ENCODE measurements around the gene SLC25A25. TPM values are rescaled to one million over a fixed set of nuclear protein-coding genes. Genes with fewer than 3 reads are reported as not detected.
"Not testable (repeated sequence)": the region's sequence is repeated elsewhere in the genome, so short reads cannot be mapped to it uniquely, and the experiment has no call there.

SLC25A25 gene
- 11.3 and 11.9 TPM in 2 replicates for total RNA-seq

DNA sequence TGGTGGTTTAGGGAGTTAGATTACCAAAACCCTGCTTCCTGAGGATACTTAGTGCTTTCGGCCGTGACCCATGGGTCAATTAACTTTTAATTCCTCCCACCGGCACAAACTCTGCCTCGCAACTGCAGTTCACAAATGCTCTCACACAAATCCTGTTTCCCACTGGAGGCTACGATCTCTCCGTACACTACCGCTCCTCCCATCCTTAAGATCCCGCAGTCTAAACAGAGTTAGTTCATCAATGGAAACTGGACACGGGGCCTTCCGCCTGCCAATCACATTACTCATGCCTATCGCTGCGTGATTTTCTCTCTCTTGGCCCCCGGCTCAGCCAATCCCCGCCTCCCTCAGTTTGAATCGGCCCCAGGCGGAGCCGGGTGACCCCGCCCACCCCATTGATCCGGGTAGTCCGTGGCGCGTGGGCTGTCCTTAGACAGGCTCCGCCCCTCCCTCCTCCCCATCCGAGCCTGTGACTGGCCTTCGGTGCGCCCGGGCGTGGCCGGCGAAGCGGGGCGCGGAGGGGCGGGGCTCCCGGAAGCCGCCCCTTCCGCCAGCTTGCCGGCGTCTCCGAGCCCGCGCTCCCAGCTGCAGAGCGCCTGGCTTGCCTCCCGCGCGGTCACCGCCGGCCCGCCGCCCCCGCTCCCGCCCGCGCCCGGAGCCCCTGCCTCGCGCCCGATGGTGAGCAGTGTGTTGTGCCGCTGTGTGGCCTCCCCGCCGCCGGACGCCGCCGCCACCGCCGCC, at the start of gene SLC25A25:
Gene SLC25A25 (plus strand): TSS at position 588 of the 741 bp plus-strand sequence. CDS start 88 bp downstream, at position 676.
- intact Hi-C loops (cut with micrococcal nuclease) = loop anchor here (1.0 to 10.0 kb wide), 5 partner anchors 17 to 293 kb away; partner anchors contain the start of gene SH2D3C
- Mint-ChIP-seq H3K9me3 (no peaks in the 10 kb centered on the region), H3K36me3 (ENCODE audit: low read depth) (peaks cover 28% of the 10 kb centered on the region), H3K27me3 (ENCODE audit: low read depth) (no peaks in the 10 kb centered on the region), H3K4me1 (ENCODE audit: low read depth) (peaks cover 40% of the 10 kb centered on the region), H3K27ac (peak within 1 kb of the TSS; percentile 73), H3K4me3 (ENCODE audit: low read depth) (peak within 1 kb of the TSS; percentile 93)
- DNase-seq (ENCODE audit: low spot score) = peak; percentile 100

DNA sequence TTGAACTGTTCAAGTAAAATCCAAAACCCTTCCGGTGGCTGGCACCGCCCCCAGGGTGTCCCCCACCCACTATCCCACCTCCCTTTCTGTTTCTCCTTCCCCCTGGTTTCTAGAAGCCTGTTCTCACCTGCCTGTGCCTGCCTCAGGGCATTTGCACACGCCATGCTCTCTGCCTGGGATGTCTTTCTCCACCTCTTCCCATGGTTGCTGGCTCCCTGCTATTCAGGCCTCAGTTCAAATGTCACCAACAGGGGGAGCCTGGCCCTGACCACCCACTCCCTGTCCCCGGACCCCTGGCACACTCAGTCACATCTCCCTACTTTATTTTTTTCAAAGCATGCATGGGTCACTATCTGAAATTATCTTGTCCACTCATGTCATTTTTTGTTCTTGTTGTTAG, 47.3 kb upstream of the SLC25A25 start:
- Mint-ChIP-seq H3K27ac (no peak overlapping the region), H3K4me1 (ENCODE audit: low read depth) (peaks cover 47% of the 10 kb centered on the region), H3K9me3 (no peaks in the 10 kb centered on the region), H3K27me3 (ENCODE audit: low read depth) (no peaks in the 10 kb centered on the region), H3K36me3 (ENCODE audit: low read depth) (no peaks in the 10 kb centered on the region), H3K4me3 (ENCODE audit: low read depth) (no peak overlapping the region)
- DNase-seq (ENCODE audit: low spot score) = no peak
- intact Hi-C loops (cut with micrococcal nuclease) = no loop called here

DNA sequence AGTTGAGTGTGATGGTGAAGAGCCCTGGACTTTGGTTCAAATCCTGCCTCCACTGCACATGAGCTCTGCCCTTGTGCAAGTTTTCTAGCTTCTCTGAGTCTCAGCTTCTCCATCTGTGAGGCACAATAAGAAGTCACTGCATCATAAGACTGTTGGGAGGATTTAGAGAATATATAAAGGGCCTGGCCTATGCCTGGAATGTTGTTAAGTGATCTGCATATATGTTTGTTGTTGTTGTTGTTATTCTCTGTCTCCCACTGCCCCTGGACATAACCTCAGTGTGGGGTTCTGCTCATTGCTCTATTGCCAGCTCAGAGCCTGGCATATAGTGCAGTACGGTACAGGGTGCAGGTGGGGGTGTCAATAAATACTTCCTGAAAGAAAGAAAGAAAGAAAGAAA, 46.9 kb upstream of the SLC25A25 start:
- DNase-seq (ENCODE audit: low spot score) = no peak
- Mint-ChIP-seq H3K27ac (no peak overlapping the region), H3K27me3 (ENCODE audit: low read depth) (no peaks in the 10 kb centered on the region), H3K4me3 (ENCODE audit: low read depth) (no peak overlapping the region), H3K36me3 (ENCODE audit: low read depth) (no peaks in the 10 kb centered on the region), H3K9me3 (no peaks in the 10 kb centered on the region), H3K4me1 (ENCODE audit: low read depth) (peaks cover 51% of the 10 kb centered on the region)
- intact Hi-C loops (cut with micrococcal nuclease) = no loop called here

DNA sequence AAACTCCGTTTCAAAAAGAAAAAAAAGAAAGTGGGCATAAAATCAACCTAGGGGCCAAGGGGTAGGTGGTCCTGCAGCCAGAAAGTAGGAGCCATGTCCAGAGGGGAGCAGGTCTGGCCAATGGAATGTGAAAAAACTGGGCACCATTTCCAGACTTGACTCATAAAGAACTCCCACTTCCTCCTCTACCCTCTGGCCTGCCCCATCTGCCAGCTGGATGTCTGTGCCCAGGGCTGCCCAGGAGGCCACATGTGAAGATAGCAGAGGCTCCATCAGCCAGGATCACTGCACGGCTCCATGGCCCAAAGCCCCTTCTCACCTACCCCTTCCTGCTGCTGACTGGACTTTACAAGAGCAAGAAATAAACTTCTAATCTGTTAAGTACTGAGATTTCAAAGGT, 45.1 kb upstream of the SLC25A25 start:
- Mint-ChIP-seq H3K9me3 (no peaks in the 10 kb centered on the region), H3K27ac (no peak overlapping the region), H3K4me3 (ENCODE audit: low read depth) (no peak overlapping the region), H3K36me3 (ENCODE audit: low read depth) (no peaks in the 10 kb centered on the region), H3K27me3 (ENCODE audit: low read depth) (no peaks in the 10 kb centered on the region), H3K4me1 (ENCODE audit: low read depth) (peaks cover 66% of the 10 kb centered on the region)
- DNase-seq (ENCODE audit: low spot score) = no peak
- intact Hi-C loops (cut with micrococcal nuclease) = no loop called here

DNA sequence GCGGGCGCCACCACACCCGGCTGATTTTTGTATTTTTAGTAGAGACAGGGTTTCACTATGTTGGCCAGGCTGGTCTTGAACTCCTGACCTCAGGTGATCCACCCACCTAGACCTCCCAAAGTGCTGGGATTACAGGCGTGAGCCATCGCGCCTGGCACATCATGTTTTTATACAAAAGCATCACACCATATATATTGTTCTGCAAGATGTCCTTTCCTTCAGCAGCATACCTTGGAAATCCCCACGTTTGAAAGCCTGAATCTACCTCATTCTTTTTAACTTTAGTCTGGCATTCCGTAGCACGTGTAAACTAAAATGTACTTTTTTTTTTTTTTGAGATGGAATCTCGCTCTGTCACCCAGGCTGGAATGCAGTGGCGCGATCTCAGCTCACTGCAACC, 44.4 kb upstream of the SLC25A25 start:
- H3K9me3 Mint-ChIP-seq; H3K4me3 Mint-ChIP-seq (ENCODE audit: low read depth); intact Hi-C loops (cut with micrococcal nuclease); DNase-seq (ENCODE audit: low spot score); H3K36me3 Mint-ChIP-seq (ENCODE audit: low read depth); H3K27me3 Mint-ChIP-seq (ENCODE audit: low read depth): not testable (repeated sequence)
- Mint-ChIP-seq H3K27ac (peak overlapping the region; percentile 37), H3K4me1 (ENCODE audit: low read depth) (peaks cover 69% of the 10 kb centered on the region)

DNA sequence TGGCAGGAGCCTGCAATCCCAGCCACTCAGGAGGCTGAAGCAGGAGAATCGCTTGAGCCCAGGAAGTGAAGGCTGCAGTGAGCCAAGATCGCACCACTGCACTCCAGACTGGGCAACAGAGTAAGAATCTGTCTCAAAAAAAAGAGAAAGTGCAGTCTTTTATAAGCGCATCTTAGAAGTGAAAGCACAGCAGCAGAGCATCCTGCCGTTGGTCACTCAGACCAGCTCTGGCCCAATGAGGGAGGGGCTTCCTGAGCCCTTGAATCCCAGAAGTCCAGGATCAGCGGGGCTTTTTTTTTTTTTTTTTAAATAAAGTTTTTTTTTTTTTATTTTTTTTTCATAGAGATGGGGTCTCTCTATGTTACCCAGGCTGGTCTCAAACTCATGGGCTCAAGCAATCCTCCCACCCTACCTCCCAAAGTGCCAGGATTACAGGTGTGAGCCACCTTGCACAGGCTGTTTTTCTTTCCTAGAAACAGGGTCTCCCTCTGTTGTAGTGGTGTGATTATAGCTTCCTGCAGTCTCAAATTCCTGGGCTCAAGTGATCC, 43.2 kb upstream of the SLC25A25 start:
- Mint-ChIP-seq H3K27me3 (ENCODE audit: low read depth) (no peaks in the 10 kb centered on the region), H3K4me3 (ENCODE audit: low read depth) (no peak overlapping the region), H3K4me1 (ENCODE audit: low read depth) (peaks cover 75% of the 10 kb centered on the region), H3K27ac (no peak overlapping the region), H3K9me3 (no peaks in the 10 kb centered on the region), H3K36me3 (ENCODE audit: low read depth) (no peaks in the 10 kb centered on the region)
- intact Hi-C loops (cut with micrococcal nuclease) = no loop called here
- no peak for DNase-seq (ENCODE audit: low spot score)

DNA sequence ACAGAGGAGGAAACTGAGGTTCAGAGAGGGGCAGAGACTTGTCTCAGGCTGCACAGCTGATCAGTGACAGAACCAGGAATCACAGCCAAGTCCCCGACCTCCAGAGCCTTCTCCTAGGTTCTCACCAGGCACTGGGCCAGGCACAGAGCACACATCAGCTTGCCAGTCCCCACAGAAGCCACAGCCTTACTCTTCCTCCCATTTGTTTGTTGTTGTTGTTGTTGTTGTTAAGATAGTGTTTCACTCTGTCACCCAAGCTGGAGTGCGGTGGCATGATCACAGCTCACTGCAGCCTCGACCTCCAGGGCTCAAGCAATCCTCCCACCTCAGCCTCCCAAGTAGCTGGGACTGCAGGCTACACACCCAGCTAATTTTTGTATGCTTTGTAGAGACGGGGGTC, 42.3 kb upstream of the SLC25A25 start:
- intact Hi-C loops (cut with micrococcal nuclease) = loop anchor here (1.0 kb wide), 4 partner anchors 18 to 73 kb away; no protein-coding TSS in a partner anchor
- no peaks in the 10 kb centered on the region for H3K27me3 Mint-ChIP-seq (ENCODE audit: low read depth)
- H3K9me3 Mint-ChIP-seq = peaks cover 1% of the 10 kb centered on the region
- no peaks in the 10 kb centered on the region for H3K36me3 Mint-ChIP-seq (ENCODE audit: low read depth)
- H3K27ac Mint-ChIP-seq = peak overlapping the region; percentile 92
- DNase-seq (ENCODE audit: low spot score) = peak; percentile 22
- H3K4me3 Mint-ChIP-seq (ENCODE audit: low read depth) = peak overlapping the region; percentile 65
- peaks cover 79% of the 10 kb centered on the region for H3K4me1 Mint-ChIP-seq (ENCODE audit: low read depth)

DNA sequence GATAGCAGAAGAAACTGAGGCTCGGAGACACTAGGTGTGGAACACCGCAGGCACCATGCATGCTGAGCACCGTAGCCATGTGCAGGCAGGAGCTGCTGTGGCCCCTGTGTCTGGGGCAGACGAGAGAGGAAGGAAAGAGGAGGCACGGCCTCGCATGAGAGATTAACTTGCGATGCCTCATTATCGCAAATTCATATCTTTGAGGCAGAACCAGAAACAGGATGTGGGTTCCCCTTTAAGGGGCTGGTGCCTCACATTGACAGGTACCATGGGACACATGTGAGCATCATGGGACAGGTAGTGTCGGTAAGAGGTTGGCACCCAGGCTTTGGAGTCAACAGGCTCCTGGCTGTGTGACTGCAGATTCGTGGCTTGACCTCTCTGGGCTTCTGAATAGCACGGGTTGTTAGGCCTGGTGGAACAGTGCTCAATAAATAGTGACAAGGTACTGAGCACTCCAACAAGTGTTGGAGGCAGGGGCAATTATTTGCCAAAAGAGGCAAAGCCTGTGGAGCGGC, 41.7 kb upstream of the SLC25A25 start:
- Mint-ChIP-seq H3K27me3 (ENCODE audit: low read depth) (no peaks in the 10 kb centered on the region), H3K27ac (peak overlapping the region; percentile 92), H3K4me1 (ENCODE audit: low read depth) (peaks cover 75% of the 10 kb centered on the region), H3K36me3 (ENCODE audit: low read depth) (no peaks in the 10 kb centered on the region), H3K9me3 (peaks cover 3% of the 10 kb centered on the region), H3K4me3 (ENCODE audit: low read depth) (peak overlapping the region; percentile 65)
- peak; percentile 84 for DNase-seq (ENCODE audit: low spot score)
- intact Hi-C loops (cut with micrococcal nuclease) = loop anchor here (1.0 kb wide), 4 partner anchors 19 to 72 kb away; no protein-coding TSS in a partner anchor

DNA sequence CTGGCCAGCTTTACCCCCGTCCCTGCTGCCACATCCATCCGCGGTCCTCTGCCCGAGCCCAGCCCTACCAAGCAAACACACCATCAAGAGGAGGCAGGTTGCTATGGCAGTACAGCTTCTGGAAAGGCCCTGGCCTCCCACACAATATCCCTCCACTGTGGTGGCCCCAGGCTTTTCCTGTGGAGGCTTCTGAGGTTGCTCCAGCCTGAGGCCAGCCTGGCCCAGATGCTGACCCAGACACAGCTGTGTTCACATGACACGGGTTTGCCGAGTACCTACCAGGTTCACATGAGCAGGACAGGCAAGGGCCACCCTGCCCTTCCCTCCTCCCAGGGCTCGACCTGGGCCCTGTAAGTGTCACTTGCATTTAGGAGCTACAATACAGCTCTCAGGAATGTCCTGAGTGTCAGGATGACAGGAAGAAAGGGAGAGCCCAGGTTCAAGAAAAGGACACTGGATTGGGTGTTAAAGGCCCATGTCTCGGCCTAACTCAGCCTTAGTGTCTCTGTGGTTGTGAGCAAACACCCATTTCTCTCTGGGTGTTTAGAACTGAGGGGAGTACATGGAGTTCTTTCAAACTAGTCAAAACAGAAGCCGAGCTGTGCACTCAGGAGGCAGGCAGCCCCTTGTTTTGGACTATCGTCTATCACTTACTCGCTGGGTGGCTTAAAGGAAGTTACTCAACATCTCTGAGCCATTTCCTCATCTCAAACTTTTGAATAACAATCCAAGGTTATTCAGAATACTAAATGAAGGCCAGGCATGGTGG, 41.1 kb upstream of the SLC25A25 start:
- peak; percentile 44 for DNase-seq (ENCODE audit: low spot score)
- Mint-ChIP-seq H3K27ac (peak overlapping the region; percentile 92), H3K27me3 (ENCODE audit: low read depth) (no peaks in the 10 kb centered on the region), H3K36me3 (ENCODE audit: low read depth) (no peaks in the 10 kb centered on the region), H3K4me1 (ENCODE audit: low read depth) (peaks cover 76% of the 10 kb centered on the region), H3K4me3 (ENCODE audit: low read depth) (peak overlapping the region; percentile 65), H3K9me3 (peaks cover 3% of the 10 kb centered on the region)
- intact Hi-C loops (cut with micrococcal nuclease) = loop anchor here (1.0 kb wide), 4 partner anchors 20 to 71 kb away; no protein-coding TSS in a partner anchor

DNA sequence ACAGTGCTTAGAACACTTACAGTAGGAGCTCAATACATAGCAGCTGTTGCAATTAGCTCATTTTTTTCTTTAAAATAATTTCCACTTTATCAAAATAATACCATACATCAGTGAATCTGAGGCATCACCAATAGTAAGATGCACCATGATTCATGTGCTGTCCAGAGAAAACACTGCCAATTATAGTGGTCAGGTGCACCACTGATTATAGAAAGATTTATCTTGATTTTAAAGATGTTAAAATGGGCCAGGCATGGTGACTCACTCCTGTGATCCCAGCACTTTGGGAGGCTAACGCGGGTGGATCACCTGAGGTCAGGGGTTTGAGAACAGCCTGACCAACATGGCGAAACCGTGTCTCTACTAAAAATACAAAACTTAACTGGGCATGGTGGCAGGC, 40.3 kb upstream of the SLC25A25 start:
- DNase-seq (ENCODE audit: low spot score) = no peak
- intact Hi-C loops (cut with micrococcal nuclease) = no loop called here
- H3K9me3 Mint-ChIP-seq = peaks cover 3% of the 10 kb centered on the region
- no peaks in the 10 kb centered on the region for H3K27me3 Mint-ChIP-seq (ENCODE audit: low read depth)
- peak overlapping the region; percentile 8 for H3K4me3 Mint-ChIP-seq (ENCODE audit: low read depth)
- H3K27ac Mint-ChIP-seq = peak overlapping the region; percentile 92
- H3K4me1 Mint-ChIP-seq (ENCODE audit: low read depth) = peaks cover 70% of the 10 kb centered on the region
- no peaks in the 10 kb centered on the region for H3K36me3 Mint-ChIP-seq (ENCODE audit: low read depth)

DNA sequence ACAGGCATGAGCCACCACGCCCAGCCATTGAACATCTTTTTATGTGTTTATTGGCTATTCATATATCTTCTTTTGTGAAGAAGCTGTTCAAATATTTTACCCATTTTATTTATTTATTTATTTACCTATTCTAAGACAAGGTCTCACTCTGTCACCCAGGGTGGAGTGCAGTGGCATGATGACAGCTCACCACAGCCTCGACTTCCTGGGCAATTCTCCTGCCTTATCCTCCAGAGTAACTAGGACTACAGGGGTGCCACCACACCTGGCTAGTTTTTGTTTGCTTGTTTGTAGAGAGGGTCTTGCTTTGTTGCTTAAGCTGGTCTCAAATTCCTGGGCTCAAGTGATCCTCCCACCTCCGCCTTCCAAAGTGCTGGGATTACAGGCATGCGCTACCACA, 34.4 kb upstream of the SLC25A25 start:
- intact Hi-C loops (cut with micrococcal nuclease) = loop anchor here (2.0 to 5.0 kb wide), 2 partner anchors 33 to 246 kb away; partner anchors contain the start of genes CDK9 and NAIF1
- H3K9me3 Mint-ChIP-seq = peaks cover 3% of the 10 kb centered on the region
- peaks cover 33% of the 10 kb centered on the region for H3K4me1 Mint-ChIP-seq (ENCODE audit: low read depth)

DNA sequence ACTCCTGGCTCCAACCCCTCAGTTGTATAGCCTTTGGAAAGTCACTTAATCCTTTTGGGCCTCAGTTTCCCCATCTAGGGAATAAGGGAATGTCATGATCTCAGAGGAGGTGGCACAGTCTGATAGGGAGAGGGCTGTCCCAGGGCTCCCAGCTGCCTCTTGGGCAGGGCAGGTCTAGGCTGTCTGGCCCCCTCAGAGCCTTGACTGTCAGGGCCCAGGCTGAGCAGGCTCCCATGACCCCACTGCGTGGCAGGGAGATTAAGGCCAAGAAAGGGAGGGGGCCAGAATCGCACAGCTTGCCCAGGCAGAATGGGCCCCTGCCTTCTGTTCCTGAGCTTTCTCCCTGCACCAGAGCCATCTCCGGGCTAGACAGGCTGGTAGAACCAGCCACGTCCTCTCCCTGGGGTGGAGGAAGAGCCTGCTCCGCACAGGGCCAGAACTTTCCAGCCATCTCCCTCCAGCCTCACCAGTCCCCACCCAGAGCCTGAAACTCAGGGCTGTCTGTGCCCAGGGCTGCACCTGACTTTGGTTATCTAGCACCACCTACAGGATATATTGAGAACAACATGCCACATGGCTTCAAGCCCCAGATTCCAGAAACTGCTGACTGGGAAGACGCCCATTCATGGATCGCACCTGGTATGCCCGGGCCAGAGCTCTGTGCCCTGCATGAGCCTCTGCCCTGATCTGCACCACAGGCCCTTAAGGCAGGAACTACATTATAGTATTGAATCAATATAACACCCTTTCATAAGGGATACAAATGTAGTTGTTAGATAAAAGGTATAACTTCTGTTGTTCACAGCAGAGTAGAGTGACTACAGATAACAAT, 33.0 kb upstream of the SLC25A25 start:
- intact Hi-C loops (cut with micrococcal nuclease) = loop anchor here (1.0 to 5.0 kb wide), 3 partner anchors 80 to 248 kb away; partner anchors contain the start of gene CDK9
- no peaks in the 10 kb centered on the region for H3K36me3 Mint-ChIP-seq (ENCODE audit: low read depth)
- no peak overlapping the region for H3K4me3 Mint-ChIP-seq (ENCODE audit: low read depth)
- H3K27me3 Mint-ChIP-seq (ENCODE audit: low read depth) = no peaks in the 10 kb centered on the region
- no peak overlapping the region for H3K27ac Mint-ChIP-seq
- DNase-seq (ENCODE audit: low spot score) = peak; percentile 65
- peaks cover 24% of the 10 kb centered on the region for H3K4me1 Mint-ChIP-seq (ENCODE audit: low read depth)
- peaks cover 3% of the 10 kb centered on the region for H3K9me3 Mint-ChIP-seq

More for the DNA sequence above, 34.4 kb upstream of the SLC25A25 start:
- DNase-seq (ENCODE audit: low spot score) = no peak
- Mint-ChIP-seq H3K27me3 (ENCODE audit: low read depth) (no peaks in the 10 kb centered on the region), H3K4me3 (ENCODE audit: low read depth) (no peak overlapping the region), H3K36me3 (ENCODE audit: low read depth) (no peaks in the 10 kb centered on the region), H3K27ac (no peak overlapping the region)
